Glomerular visceral epithelial cell (primary cell): ENCODE data around the gene ZC3HAV1L.
A peak's percentile ranks its signal among the peaks of the same experiment; 100 is the strongest.
"Not testable (repeated sequence)": the region's sequence is repeated elsewhere in the genome, so short reads cannot be mapped to it uniquely, and the experiment has no call there.

Experiments used
- DNase-seq: peaks from one replicate; pipeline ENCODE4 v3.0.0-alpha.2; 2016; ENCODE audit errors: extremely low spot score

The ZC3HAV1L gene

GRCh38 chr7:139018910-139019309 lies 16.9 kb downstream of the ZC3HAV1L start:
- DNase-seq: no peak

DNA sequence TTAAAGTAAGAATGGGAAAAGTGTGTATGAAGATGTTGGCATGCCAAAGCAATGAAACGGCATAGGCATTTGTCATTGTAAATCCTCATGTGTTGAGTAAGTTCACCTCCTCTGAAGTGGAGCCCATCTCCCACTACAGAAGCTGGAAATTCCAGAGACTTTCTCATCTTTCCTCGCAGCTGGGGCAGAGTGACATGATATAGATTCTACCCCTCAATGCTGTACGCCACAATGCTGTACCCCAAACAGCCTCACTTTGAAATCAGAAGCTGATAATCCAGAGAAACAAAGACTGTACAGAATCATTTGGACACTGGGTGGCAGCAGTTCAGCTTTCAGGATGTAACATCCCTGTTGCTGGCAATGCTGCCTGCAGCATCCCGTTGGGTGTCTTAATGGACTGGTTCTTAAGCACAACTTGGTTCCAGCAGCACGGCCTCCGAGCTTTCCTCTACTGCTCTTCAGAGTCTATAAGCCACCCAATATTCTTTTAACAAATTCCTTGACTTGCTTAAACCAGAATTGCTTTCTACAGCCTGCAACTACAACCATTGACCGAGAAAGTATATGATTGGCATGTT lies 18.8 kb downstream of the ZC3HAV1L start:
- peak; percentile 66 for DNase-seq

DNA sequence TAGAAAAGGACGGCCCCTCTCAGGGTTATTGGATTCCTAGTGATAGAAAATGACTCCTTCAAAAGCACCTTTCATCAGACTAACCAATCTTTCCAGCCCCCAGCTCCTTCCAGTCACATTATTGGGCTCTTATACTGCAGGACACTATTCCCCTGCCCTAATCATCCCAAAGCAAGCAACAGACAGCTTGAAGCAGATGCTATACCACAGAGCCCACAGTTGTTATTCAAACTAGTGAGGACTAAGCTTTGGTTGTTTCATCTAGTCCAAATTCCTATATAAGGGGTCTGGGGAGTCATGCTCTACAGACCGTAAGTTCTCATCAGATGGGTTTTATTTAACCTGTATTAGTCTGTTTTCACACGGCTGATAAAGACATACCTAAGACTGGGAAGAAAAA lies 24.5 kb downstream of the ZC3HAV1L start:
- no peak for DNase-seq

GRCh38 chr7:139004321-139005090 lies 31.3 kb downstream of the ZC3HAV1L start:
- no peak for DNase-seq

- DNase-seq: no peak
These were observed 36.4 kb downstream of the ZC3HAV1L start for GRCh38 chr7:138999414-138999813.

DNA sequence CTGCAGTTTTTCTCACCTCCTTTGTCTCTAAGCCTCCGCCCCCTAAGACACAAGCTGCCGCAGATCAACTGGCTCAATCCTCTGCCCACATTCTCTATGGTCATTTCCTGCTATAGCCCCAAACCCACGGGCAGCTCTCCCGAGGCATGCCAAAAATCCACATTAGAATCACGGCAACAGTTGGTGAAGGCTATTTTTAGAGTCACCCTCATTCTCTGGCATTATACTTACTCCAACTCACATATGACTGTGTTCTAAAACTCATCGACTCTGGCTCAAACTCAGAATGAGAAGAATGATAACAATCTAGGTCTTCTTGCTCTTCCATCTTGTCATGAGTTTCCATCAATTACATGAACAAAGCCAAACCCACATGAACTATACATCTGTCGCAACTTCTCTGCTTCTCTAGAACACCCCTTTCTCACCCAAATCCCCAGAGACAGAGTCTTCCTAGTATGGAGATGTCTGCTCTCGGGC lies 43.8 kb downstream of the ZC3HAV1L start:
- peak; percentile 4 for DNase-seq

GRCh38 chr7:138987686-138988085 lies 48.2 kb downstream of the ZC3HAV1L start:
- DNase-seq: no peak

DNA sequence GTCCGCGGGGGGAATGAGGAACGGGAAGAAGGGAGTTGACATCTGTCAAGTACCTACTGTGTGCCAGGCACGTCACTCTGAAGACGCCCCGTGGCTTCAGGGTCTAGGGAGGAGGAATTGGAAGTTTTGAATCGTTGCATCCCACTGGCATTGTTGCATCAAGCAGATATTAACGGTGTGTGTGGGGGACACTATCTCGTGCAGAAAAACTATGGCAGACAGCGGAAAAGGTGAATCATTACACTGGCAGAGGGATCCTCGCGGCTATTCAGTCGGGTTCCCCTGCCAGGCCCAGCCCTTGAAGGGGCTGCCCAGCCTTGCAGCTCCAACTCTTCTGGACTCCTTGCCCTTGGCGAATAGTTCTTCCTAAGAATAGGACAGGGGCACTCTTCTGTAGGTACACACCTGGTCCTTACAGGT lies 53.6 kb downstream of the ZC3HAV1L start:
- peak; percentile 13 for DNase-seq

DNA sequence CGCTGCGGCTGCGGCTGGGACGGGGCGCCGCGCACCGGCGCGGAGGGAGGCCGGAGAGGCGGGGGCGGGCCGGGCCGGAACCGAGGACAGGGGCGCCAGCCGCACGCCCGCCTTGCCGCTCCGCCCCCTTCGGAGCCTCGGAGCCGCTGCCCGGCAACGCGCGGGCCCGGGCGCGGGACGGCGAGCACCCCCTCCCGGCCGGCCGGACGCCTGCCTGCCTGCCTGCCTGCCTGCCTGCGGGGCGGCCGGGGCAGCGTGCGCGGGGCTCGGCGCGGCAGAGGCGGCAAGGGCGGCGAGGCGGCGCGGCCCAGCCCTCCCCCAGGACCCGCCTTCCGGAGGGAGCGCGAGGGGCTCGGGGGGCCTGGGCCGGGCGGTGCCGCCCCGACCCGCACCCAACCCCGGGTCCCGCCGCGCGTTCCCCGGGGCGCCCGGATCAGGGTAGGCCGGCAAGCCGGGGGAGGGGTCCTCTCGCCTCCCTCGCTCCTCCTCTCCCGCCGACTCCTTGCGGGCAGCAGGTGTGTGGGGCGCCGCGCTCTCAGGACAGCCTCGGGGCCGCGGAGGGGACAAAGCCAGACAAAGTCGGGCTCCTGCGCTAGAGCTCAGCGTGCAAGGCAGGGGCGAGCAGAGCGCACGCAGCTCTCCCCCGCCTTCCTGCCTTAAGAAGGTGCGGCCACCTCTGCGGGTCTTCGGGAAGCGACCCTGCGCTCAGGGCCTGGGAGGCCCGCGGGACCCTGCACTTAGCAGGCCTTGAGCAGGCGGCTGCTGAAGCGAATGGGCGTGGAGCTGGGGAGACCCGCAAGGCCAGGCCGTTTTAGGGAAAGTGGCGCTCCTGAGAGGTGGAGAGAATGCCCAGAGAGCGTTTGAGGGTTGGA lies 54.3 kb downstream of the ZC3HAV1L start, which contains the start of gene KIAA1549:
TSS of gene KIAA1549 (minus strand) at position 58 of the 872 bp plus-strand sequence. CDS start 120 bp downstream, outside the sequence.
- DNase-seq: peak; percentile 75

- no peak for DNase-seq
These were observed 55.1 kb downstream of the ZC3HAV1L start for GRCh38 chr7:138980563-138981291.

DNA sequence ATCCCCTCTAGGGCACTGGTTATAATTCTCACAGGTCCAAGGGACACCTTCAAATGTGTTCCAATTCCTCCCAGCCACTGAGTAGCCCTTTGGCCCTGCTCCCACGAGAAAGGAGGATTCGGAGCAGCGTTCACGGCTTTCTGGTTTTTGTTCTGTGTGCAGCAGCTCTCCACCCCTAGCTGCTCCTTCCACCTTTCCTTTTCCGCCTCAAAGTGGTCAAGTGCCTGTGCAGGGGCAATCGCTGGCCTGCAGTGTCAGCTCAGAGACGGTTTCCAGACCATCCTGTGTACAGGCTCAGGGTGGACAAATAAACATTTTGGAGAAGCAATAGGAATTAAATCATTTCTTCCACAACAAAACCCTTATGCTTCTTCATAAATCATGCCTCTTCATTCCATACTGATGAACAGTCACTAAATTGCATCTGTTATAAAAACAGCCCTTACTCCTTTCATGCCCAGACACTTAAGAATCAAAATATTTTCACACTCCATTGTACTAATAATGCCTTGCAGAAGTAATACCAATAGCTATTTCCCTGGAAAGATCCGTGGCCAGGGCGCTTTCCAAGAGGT lies 55.8 kb downstream of the ZC3HAV1L start:
- DNase-seq: peak; percentile 19

DNA sequence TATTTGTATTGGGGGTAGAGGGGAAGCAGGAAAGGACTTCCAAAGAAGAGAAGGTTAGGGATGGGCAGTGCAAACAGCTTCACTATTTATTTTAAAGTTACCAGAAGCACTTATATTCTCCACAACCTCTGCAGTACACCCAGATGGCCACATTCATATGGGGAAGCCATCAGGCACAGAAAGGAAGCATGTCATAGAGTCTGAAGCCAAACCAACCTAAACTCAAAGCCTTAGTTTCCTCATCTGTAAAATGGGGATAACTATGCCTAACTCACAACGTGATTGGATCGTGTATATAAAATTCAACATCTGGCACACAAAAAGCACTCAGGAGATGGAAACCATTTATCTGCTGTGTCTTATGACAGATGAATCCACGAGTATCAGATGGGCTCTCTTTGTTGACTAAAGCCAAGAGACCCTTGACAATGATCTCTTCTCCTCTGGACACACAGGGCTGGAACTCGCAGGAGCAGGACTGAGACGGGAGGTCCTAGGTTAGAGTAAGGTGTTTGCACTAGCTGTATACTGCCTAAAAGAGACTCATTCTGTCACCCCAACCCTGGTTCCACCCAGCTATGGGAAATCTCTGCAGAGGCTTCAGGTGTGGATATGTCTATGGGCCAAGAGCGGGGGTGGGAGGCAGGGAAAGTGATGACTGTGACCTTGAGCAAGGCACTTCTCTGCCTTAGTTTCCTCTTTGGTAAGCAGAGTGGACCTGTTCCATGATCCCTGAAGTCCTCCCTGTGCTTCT lies 56.4 kb downstream of the ZC3HAV1L start:
- peak; percentile 8 for DNase-seq

- DNase-seq: no peak
These were observed 57.2 kb downstream of the ZC3HAV1L start for GRCh38 chr7:138978541-138979184.

DNA sequence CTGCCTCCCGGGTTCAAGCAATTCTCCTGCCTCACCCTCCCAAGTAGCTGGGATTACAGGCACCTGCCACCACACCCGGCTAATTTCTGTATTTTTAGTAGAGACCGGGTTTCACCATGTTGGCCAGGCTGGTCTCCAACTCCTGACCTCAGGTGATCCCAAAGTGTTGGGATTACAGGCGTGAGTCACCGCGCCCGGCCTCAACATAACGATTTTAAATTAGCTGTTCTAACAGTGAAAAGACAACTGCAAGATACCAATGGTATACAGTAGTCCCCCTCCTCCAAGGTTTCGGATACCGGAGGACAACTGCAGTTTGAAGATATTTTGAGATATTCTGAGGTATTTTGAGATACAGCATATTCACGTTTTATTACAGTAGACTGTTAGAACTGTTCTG lies 59.7 kb downstream of the ZC3HAV1L start:
- DNase-seq: not testable (repeated sequence)
